Renal cortex interstitium (tissue), 11 donors: ENCODE data around the gene RUNX2. TPM values are rescaled to one million over a fixed set of nuclear protein-coding genes. Genes with fewer than 3 reads are reported as not detected.
A peak's percentile ranks its signal among the peaks of the same experiment; 100 is the strongest.

Experiments
- DNase-seq, 11 donors: peaks; one replicate each; pipeline ENCODE4 v3.0.0-alpha.2; 2013; ENCODE audit warnings: low read depth in 9 of 11, low spot score in 4 of 11; ENCODE audit errors: extremely low read depth in 1 of 11
- polyA plus RNA-seq, 3 donors: library from polyadenylated mRNA; unstranded; fragments of 120-200 nt; gene quantifications; one replicate each; pipeline ENCODE4 v1.2.1, GENCODE V29; 2013; ENCODE audit not compliant: insufficient read length in 3 of 3

RUNX2 gene
- polyA plus RNA-seq, 3 donors = 2.4 to 3.8 (median 3.0) TPM

- no peak for DNase-seq
These were observed 259.3 kb downstream of the RUNX2 start for GRCh38 chr6:45587229-45588060.

- no peak for DNase-seq
These were observed 261.2 kb downstream of the RUNX2 start for GRCh38 chr6:45589367-45589766.

GRCh38 chr6:45590226-45590625, 262.1 kb downstream of the RUNX2 start:
- peak in 6 of 11 donors; percentile 52 to 73 (median 64) for DNase-seq

DNA sequence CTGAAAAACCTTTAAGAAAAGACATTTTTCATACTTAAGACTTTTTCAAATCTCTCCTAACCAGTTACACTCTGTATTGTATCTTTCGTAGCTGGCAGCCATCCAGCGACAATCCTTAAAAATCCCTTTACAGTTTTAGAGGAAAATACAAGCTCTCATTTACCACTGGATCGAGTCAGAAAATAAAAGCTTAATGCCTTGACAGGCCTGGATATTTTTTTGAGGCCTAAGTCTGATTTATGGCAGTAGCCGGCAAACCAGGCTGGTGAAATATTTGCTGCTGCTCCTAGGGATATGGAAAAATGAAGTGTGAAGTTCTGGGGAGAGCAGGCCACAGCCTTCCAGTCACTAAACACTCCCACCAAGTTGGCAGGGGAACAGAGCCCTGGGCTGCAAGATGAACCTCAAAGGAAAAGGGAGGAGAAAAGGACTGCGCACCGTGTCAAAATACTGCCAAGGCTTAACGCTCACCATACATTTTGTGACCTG, 262.6 kb downstream of the RUNX2 start:
- DNase-seq = peak in 1 of 11 donors; percentile 56

- DNase-seq = no peak
These were observed 263.2 kb downstream of the RUNX2 start for GRCh38 chr6:45591306-45591705.

DNA sequence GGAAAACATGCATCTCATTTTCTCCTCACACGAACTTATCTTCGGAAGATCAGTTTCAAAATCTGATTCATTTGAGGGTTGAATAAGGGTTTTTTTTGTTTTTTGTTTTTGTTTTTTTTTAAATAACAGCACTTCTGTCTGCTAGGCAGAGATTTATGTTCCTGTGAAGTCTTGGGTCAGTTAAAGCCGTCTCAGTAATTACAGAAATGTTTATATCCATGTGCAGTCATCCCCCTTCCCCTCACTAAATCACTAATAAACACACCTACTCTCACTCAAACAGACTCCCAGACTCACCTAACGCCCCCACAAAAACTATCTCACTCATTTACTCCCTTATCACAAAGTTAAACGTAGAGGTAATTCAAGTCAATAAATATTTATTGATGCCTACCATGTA, 263.8 kb downstream of the RUNX2 start:
- DNase-seq = no peak

DNA sequence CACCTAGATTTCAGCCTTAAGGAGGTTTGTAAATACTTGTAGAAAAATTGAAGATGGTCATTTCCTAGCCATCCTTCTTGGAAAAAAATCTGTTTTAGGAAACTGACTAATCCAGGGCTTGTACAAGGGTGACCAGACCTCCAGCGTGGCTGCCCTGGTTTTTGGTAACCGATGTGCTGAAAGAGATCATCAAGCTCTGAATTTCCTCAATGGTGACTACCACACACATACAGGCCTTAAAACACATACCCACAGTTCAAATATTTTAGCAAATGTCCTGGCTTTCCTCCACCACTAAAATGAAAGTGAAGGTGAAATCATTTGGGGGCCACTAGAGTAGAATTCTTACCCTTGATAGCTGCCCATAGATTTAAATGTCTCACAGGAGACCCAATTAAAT, 264.9 kb downstream of the RUNX2 start:
- no peak for DNase-seq

GRCh38 chr6:45595010-45595851, 267.1 kb downstream of the RUNX2 start:
- DNase-seq = no peak

GRCh38 chr6:45597424-45597823, 269.3 kb downstream of the RUNX2 start:
- DNase-seq = no peak

GRCh38 chr6:45599053-45599452, 270.9 kb downstream of the RUNX2 start:
- DNase-seq = no peak

- DNase-seq = no peak
These were observed 277.8 kb downstream of the RUNX2 start for GRCh38 chr6:45605971-45606370.

- no peak for DNase-seq
These were observed 278.8 kb downstream of the RUNX2 start for GRCh38 chr6:45606831-45607400.

DNA sequence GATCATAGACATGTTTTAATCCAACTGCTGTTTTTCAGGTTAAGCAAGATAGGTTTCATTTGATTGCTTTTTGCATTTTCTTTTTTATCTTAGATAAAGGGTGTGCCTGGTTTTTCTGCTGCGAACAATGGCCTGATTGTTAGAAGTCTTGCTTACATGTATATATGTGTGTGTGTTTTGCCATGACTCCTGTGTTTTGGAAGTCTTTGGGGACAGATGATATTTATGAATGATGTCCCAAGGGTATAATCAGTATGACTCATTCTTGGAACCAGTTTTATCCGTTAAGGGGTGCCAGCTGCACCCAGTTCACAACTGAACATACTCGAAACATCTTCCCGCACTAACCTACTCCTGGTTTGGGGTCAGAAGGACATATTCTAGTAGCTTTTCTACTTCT, 279.7 kb downstream of the RUNX2 start:
- DNase-seq = no peak

GRCh38 chr6:45608252-45608913, 280.3 kb downstream of the RUNX2 start:
- no peak for DNase-seq

DNA sequence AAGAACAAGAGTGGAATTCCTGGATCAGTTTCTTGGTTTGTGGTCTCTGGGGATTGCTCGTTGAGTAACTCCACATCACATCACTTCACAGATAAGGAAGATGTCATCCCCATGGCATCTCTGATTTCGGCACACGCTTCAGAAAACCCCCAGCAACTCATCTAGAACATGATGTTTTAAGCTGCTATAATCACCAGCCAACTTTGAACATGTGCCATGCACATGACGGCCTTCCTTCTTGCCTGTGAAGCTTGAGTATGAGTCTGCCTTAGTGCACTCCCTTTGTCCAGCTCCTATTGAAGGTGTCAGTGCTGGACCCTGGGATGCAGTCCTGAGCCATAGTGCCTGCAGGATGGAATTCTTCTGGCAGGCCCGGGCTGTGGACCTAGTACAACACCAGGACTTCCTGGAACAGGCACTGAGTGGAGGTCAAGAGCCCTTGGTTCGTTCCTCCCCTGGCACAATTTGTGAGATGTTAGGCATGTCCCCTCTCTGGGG, 281.1 kb downstream of the RUNX2 start:
- DNase-seq = no peak

GRCh38 chr6:45610374-45610773, 282.2 kb downstream of the RUNX2 start:
- no peak for DNase-seq

DNA sequence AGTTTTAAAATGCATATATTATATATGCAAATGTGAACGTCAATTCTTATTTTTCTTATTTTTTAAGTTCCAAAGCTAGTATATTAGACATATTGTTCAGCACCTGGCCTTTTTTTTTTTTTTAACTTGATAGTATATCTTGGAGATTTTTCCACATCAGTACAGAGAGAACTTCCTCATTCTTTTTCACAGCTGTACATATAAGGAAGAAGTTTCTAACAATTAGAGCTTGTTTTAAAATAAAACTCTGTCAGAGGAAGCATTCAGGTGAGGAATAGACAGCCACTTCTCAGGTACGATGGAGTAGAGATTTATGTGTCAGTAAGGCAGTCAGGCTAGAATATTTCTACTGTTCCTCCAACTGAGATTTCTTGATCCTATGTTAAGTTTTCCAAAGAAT, 282.7 kb downstream of the RUNX2 start:
- DNase-seq = no peak

GRCh38 chr6:45611491-45611890, 283.4 kb downstream of the RUNX2 start:
- no peak for DNase-seq

GRCh38 chr6:45613656-45614055, 285.5 kb downstream of the RUNX2 start:
- DNase-seq = peak in 5 of 11 donors; percentile 56 to 79 (median 67)
